PC-3 (cell line): Measurements from ENCODE around the gene LSMEM2.

Source experiments
- EZH2 ChIP-seq: fragments of 300-600 bp; sonication (generic); IDR thresholded peaks from one replicate; pipeline ENCODE4 v1.6.1; 2017; ENCODE audit warnings: antibody characterized with exemption, mild to moderate bottlenecking, low read length; ENCODE audit not compliant: unreplicated experiment
- EZH2phosphoT487 ChIP-seq: fragments of 300-600 bp; sonication (generic); IDR thresholded peaks from 2 replicates; pipeline ENCODE4 v1.6.1; 2018; ENCODE audit warnings: mild to moderate bottlenecking, antibody characterized with exemption, low read length, borderline replicate concordance
- TF ChIP-seq, protein P1 (sequence below): fragments of 300-600 bp; sonication (generic); conservative IDR thresholded peaks from 2 replicates; pipeline ENCODE4 v1.5.1; 2017; ENCODE audit warnings: antibody characterized with exemption, low read depth, mild to moderate bottlenecking, low read length

DNA sequence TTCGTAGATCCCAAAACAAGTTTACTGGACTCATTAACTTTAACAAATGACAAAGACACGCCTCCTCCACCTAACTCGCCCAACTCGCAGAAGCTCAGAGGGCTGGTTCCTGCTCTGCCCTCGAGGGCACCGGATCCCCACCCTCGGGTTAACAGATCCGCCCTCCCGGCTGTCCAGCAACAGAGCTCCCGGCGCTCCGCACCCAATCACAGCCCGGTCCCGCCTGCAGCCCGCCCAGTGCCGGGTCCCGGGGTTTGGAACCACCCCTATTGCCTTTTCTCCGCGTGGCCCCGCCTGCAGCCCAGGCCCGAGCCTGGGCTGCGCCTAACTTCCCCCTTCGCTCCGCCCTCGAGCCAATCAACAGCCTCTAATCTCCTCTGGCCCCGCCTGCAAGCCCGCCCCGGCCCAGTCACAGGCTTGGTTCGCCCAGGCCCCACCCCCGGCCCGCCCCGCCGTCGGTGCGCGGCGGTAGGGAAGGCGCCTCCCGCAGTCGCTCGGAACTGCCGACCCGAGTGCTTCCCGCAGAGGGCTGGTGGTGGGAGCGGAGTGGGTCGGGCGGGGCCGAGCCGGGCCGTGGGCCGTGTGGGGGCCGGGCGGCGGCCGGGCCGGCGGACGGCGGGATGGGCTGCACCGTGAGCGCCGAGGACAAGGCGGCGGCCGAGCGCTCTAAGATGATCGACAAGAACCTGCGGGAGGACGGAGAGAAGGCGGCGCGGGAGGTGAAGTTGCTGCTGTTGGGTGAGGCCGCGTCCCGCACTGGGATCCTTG lies 43.0 kb upstream of the LSMEM2 start, which contains the start of gene GNAI2:
- TF ChIP-seq, protein P1, sequence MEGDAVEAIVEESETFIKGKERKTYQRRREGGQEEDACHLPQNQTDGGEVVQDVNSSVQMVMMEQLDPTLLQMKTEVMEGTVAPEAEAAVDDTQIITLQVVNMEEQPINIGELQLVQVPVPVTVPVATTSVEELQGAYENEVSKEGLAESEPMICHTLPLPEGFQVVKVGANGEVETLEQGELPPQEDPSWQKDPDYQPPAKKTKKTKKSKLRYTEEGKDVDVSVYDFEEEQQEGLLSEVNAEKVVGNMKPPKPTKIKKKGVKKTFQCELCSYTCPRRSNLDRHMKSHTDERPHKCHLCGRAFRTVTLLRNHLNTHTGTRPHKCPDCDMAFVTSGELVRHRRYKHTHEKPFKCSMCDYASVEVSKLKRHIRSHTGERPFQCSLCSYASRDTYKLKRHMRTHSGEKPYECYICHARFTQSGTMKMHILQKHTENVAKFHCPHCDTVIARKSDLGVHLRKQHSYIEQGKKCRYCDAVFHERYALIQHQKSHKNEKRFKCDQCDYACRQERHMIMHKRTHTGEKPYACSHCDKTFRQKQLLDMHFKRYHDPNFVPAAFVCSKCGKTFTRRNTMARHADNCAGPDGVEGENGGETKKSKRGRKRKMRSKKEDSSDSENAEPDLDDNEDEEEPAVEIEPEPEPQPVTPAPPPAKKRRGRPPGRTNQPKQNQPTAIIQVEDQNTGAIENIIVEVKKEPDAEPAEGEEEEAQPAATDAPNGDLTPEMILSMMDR = no peak
- TF ChIP-seq EZH2 (no peak), EZH2phosphoT487 (no peak)
